CD4-positive, alpha-beta T cell treated with Interleukin-15 for 4 hours (primary cell): ENCODE measurements around the gene NTN5.
A peak's percentile ranks its signal among the peaks of the same experiment; 100 is the strongest.
"Not testable (repeated sequence)": the region's sequence is repeated elsewhere in the genome, so short reads cannot be mapped to it uniquely, and the experiment has no call there.

Experiments
- DNase-seq: peaks from one replicate; pipeline ENCODE4 v3.0.0-alpha.2; 2020; ENCODE audit warnings: low spot score

The NTN5 gene

DNA sequence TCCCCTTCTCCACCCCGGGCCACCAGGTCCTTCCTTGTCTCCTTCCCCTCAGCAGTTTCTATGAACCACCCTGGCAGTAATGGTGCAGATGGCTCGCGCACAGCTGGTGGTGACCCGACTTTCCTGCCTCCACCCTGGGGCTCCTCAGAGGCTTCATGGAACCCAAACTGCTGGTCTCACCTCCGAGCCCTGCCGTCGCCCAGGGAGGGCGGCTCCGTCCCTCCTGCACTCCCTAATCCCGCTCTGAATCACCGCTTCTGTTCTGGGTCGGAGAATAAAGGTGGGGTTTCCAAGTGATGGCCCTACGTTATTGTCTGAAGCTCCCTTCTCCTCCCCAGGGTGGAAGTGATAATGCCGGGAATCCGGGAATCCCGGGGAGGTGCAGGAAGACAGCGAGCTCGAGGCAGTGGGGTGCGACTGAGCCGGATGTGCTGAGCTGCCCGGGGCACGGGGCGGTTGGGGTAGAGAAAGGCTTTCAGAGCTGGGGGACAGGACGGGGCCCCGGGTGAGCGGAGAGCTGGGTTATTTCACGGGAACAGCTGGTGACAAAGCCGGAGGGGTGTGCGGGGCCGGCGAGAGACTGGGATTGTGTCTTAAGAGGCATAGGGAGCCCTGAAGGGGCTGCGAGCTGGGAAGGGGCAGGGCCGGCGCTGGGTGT, 23.7 kb upstream of the NTN5 start:
- DNase-seq: no peak

DNA sequence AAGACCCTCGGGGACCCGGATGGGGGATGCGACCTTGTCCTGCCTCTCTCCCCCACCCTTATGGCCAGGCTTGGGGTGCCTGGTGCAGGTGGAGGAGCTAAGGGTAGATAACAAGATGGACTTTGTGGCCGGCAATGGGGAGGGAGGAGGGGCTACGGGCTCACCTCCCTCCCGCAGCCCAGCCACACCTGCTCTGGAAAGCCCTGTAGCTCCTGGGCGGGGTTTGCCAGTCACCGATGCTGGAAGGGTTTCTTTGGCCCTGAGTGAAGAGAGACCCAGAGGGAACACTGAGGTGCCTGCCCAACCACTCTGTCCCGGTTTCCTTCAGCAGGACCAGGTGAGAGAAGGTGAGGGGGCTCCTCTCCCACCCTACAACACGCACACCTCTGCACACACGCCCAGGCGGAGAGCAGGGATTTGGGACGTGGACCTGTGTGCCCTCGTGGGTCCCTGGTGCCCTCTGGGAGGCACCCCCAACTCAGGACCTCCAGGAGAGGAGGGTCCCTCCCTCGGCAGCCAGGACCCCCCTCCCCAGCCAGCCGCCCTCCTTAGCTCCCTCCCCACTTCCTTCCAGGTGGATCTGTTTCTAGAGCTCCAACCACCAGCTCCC, 23.0 kb upstream of the NTN5 start, which contains the start of gene FUT2:
Gene FUT2 (plus strand): TSS at position 229 of the 610 bp plus-strand sequence. CDS start 6,986 bp downstream, outside the sequence.
- no peak for DNase-seq

DNA sequence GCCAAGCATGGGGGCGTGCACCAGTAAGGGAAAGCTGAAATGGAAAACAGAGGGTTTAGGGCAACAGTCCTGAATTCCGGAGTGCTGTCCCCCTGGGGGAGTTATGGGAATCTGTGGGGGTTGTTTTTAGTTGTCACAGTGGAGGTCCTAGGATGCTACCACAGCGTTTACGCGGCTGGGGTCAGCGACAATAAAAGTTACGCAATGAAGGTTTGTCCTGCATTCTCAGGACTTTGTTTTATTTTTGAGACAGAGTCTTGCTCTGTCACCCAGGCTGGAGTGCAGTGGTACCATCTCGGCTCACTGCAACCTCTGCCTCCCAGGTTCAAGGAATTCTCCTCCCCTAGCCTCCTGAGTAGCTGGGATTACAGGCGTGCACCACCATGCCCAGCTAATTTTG, 20.8 kb upstream of the NTN5 start:
- not testable (repeated sequence) for DNase-seq

DNA sequence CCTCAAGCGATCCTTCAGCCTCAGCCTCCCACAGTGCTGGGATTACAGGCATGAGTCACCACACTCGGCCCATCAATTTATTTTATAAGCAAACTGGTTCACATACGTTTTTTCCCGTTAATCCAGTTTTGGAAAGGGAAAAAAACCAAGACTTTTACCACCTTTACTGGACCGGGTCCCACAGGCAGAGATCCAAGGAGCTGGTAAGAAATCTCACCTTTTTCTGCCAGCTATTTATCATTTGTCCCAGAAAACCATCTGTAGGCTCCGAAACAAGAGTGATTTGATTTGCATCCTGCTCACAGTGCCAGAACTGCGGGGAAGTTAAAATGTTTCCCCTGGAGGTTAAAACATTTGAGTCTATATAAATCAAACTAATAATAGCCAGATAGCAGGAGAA, 16.6 kb upstream of the NTN5 start:
- no peak for DNase-seq

DNA sequence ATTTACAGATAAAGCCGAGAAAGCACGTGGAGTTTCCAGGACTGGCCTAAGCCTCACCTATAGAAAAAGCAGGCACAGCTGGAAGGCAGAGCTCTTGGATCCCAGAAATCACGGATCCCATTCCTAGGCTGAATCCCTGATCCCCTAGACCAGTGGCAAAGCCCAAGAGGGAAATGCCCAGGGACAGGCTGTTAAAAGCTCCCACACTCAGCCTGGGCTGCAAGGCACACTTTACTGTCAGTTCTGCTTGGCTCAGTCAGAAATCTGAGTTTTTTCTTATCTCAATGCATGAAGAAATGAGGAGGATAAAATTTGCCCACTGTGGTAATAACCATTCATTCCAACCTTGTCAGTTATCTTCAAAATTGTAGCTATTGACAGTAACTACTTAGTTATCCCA, 15.0 kb upstream of the NTN5 start:
- DNase-seq: no peak

DNA sequence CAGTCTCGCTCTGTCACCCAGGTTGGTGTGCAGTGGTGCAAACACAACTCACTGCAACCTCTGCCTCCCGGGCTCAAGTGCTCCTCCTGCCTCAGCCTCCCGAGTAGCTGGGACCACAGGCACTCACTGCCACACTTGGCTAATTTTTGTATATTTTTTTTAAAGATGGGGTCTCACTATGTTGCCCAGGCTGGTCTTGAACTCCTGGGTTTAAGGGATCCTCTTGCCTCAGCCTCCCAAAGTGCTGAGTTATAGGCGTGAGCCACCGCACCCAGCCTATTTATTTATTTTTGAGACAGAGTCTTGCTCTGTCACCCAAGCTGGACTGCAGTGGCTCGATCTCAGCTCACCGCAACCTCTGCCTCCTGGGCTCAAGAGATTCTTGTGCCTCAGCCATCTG, 13.8 kb upstream of the NTN5 start:
- not testable (repeated sequence) for DNase-seq

DNA sequence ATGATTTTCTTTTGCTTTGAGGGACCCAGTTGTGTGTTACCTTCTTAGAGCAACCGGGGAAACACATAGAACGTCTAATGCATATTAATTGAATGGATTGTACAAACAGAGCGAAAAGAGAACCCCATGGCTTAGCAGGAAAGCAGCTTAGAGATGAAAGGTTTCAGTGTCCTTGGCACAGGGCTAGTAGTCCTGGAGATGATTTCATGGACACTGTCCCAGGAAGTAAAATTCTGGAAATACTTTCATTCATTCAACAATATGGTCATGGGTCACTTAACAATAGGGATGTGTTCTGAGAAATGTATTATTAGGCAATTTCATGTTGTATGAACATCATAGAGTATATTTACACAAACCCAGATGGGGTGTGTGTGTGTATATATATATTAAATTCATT, 13.3 kb upstream of the NTN5 start:
- no peak for DNase-seq

DNA sequence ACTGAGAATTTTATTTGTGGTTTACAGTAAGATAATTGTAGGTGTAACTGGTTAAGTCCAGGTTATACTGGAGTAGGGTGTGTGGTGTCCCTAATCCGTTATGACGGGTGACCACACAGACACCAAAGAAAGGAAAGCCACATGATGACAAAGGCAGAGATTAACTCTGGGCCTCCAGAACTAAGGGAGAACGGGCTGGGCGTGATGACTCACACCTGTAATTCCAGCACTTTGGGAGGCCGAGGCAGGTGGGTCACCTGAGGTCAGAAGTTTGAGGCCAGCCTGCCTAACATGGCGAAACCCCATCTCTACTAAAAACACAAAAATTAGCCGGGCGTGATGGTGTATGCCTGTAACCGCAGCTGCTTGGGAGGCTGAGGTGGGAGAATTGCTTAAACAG, 12.8 kb upstream of the NTN5 start:
- DNase-seq: no peak

DNA sequence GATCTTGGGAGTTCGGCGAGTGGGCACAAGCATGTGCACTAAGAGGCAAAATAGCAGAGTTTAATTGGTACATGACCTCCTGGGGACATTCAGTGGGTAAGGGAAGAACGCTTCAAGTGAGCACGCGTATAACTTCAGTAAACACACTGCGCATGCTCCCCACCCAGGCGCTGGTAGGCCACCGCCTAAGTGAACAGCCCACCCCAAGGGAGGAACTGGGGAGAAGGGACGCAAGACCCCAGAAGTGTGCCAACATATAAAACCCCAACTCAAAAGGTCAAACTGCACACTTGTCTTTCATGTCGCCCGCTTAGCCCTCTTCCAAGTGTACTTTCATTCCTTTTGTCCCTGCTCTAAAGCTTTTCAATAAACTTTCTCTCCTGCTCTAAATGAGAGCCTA, 10.5 kb upstream of the NTN5 start:
- no peak for DNase-seq

DNA sequence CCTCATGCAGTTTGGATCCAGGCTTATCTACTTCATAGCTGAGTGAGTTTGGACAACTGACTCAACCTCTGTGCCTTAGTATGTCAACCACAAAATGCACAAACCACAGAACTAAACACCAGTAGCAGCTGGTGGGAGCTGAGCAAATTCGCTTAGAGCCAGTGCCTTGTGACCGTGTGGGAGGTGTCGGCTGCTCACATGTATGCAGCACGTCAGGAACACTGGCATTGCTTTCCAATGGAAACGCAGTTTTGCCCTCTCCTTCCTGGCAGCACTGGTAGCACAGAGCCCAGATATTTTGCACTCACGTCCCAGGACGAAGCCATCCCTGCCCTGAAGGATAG, 8.3 kb upstream of the NTN5 start:
- DNase-seq: no peak

DNA sequence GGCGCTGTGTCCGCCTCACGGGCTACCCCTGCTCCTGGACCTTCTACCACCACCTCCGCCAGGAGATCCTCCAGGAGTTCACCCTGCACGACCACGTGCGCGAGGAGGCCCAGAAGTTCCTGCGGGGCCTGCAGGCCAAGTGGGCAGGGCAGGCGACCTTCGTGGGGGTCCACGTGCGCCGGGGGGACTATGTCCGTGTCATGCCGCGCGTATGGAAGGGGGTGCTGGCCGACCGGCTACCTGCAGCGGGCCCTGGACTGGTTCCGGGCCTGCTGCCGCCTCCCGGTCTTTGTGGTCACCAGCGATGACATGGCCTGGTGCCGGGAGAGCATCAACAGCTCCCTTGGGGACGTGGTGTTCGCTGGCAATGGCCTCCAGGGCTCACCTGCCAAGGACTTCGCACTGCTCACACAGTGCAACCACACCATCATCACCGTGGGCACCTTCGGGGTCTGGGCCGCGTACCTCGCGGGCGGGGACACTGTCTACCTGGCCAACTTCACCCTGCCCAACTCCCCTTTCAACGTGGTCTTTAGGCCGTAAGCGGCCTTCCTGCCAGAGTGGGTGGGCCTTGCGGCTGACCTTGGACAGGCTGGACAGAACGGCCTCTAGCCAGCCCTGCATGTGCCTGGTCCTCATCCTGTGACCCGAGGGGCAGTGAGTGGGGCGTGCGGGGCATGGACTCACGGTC, 7.8 kb upstream of the NTN5 start:
- no peak for DNase-seq

DNA sequence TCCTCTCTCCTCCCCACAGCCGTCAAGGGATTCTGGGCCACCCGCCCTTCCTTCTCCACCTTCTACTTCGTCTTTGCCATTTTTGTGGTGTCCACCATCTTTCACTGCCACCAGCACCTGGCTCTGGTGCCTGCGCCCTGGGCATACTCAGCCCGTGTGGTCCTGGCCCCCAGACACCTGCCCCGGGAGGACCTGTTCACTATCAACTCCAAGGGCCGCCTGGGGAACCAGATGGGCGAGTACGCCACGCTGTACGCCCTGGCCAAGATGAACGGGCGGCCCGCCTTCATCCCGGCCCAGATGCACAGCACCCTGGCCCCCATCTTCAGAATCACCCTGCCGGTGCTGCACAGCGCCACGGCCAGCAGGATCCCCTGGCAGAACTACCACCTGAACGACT, 7.2 kb upstream of the NTN5 start:
- DNase-seq: not testable (repeated sequence)

DNA sequence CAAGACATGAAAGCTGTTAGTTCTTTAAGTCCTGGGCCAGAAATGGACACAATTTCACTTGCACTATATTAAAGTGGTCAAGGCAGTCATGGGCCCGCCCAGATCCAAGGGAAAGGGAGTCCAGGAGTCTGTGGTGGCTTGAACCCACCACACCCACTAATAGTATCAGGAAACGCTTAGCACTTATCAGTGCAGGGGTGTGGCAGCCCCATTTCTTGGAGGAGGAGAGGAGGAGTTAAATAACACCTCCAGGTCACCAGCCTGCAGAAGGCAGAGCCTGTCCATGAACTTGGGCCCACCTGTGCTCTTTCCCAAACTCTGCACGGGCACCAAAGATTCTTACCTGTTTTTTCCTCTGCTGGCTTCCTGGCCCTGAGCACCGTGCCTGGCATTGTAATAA, 5.4 kb upstream of the NTN5 start:
- no peak for DNase-seq

DNA sequence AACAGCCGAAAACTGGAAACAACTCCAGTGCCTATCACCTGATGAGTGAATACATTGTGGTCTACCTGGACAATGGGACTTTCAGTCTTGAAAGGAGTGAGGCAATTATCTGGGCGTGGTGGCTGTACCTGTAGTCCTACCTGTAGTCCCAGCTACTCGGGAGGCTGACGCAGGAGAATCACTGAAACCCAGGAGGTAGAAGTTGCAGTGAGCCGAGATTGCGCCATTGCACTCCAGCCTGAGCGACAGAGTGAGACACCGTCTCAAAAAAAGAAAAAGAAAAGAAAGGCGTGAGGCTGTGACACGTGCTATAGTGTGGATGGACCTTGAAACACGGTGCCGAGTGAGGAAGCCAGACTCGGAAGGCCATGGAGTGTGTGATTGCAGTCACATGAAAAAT, 4.1 kb upstream of the NTN5 start:
- DNase-seq: no peak

DNA sequence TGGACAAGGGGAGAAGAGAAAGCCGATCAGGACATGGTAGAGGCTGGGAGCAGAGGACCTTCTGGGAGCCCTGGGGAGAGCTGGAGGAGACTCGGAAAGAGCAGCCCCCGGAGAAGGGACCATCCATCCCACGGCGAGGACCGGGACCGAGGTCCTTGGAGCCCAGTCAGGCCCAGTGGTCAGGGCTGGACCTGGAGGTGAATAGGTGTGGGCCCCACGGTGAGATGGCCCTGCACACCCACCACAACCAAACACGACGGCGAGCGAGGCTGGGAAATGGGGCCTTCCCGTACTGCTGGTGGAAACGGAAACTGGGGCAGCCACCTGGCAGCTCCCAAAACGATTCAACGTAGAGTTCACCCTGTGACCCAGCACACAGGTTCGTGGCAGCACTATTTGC, 3.7 kb upstream of the NTN5 start:
- DNase-seq: no peak

DNA sequence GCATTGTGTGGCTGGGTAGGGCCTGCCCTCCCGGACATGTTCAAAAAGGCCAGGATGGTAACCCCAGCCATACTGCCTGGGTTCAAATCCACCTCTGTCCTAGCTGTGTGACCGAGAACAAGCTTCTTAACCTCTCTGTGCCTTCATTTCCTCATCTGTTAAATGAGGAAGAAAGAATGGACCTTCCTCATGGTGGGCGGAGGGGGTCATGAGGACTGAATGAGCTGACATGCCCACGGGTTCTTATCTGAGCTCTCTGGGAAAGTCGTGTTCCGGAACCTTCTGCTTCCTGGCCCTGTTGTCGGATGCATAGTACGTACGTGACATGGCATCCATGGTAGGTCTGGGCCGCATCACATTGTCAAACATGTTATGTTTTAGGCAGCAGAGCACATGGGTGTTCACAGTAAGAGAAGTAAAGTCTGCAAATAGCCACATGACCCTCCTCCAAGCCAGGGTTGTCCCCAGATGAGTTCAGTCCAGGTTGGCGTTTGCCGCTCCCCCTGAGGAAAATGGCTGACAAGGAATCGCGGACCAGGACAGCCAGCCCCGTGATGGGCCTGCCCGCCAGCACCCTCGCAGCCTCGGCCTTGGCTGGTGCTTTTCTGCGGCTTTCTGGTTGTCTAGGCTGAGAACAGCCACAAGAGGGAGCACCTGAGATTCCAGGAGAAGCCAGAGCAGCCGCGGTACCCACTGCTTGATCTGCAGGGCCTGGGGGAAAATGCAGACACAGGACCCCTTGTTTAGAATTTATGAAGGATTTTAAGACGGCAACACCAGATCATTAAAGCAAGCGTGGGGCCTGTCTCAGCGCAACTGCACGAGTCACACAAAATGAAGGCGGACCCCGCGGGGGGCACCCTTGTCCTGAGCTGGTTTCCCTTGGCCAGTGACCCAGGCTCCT, 2.4 kb upstream of the NTN5 start:
- DNase-seq: peak; percentile 82

DNA sequence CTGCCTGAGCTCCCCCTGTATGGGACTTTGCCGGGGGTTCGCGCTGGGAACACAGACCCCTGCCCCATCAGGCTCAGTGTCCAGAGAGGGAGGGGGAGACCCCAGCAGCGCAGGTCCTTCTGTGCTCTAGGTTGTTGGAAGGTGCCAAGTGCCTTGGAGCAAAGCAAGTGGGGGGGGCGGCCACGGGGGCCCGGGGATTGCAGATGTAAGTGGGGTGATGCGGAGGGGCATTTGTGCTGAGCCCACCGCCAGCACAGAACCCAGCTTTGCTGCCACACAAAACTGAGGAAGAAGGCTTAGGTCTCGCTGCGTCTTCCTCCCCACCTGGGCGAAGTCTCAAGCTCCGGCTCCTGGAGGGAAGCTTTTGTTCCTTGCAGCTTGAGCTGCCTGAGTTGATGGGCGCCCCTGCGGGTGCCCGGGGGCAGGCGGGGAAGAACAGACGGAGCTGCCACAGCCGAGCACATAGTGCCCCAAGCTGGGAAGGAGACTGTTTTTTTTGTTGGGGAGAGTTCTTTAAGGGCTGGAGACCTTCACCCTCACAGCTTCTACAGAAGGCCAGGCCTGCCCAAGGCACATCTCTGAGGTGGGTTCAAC, 1.5 kb upstream of the NTN5 start:
- no peak for DNase-seq

DNA sequence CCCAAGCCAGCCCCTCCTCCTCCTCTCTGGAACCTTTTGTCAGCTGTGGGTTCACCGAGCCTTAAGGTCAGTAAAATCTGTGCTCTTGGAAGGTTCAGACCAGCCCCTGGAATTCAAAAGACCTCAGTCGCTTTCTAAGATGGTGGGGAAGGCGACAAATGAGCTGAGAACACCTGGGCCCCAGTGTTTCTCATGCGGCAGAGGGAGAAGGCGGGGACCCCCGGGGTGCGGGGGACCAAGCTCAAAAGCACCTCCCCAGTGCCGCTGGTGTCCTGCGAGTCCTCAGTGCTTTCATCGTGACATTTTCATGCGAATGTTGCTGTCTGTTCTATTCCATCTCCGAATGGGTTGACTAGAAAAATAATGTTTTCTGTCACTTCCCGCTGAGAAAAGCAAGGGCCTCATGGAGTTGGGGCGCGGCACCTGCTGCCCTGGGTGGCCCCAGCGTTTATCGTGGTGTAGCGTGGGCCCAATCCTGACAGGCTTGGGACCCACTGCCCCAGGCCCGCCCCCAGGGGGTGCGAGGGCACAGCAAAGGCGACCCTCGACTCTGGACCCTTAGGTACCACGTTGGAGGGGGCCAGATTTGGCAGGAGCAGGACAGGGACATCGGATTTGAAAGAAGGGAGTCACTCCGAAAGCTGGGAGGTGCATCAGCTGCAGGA, 751 bp upstream of the NTN5 start:
- no peak for DNase-seq

DNA sequence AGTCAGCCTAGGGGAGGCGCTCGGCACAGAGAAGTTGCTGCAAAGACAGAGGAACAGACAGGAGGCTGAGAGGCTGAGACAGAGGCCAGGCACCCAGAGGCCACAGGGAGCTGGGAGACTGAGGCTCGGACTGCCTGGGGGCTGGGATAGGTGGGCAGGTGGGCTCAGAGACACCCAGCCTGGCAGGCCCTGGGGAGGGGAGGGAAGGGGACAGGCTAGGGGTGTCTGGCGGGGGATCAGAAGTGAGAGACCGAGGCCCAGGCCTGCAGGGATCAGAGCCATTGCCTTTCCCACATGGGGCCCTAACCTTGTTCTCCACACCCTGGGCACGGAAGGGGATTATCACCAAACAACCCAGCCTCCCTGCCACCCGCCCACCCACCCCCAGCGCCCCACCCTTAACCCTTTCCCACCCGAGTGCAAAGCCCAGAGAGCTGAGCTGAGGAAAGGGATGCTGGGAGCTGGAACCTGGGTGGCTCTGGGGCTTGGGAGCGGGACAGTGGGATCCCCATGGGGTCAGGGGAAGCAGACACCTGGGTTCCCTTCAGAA, 1.3 kb downstream of the NTN5 start:
- no peak for DNase-seq

DNA sequence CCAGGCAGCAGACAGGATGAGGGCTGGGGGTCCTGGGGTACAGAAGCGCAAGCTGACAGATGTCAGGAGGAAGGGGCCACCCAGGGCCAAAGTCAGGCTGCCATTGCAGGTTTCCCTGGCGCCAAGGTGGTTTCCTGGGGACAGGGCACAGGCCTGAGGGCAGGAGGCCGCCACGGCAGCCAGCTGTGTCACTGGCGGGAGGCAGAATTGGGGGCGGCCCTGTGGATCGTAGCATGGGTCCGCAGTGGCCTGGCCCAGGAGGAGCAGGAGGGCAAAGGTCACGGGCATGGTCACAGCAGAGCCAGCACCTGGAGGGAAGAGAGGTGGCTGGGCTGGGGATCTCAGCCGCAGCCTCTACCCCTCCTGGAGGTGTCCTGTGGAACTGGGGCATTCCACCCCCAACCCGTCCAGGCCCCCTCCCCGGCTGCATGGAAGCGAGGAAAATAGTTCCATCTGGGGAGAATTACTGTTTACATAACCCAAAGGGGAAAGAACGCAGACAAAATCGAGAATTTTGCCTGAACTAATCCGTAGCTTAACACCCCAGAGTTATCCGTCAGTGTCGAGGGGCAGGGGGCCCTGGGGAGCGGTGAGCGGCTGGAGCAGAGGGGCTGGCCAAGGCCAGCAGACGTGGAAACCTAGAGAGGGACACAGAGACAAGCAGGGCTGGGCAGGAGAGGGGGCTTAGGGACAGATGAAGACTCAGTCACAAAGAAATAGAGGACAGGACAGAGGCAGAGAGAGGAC, 1.9 kb downstream of the NTN5 start:
- DNase-seq: no peak
